Measurements from ENCODE around the gene ADARB2.

Gene ADARB2

GRCh38 chr10:1217237-1217587, 520.1 kb downstream of the ADARB2 start:
- Mint-ChIP-seq H3K9me3 (no peaks in the 10 kb centered on the region), H3K36me3 (ENCODE audit: low read depth) (no peaks in the 10 kb centered on the region), H3K4me3 (no peak overlapping the region), H3K4me1 (ENCODE audit: low read depth) (no peaks in the 10 kb centered on the region), H3K27ac (no peak overlapping the region), H3K27me3 (no peaks in the 10 kb centered on the region)

- Mint-ChIP-seq H3K9me3 (no peaks in the 10 kb centered on the region), H3K27me3 (no peaks in the 10 kb centered on the region), H3K4me1 (ENCODE audit: low read depth) (no peaks in the 10 kb centered on the region), H3K4me3 (no peak overlapping the region), H3K36me3 (ENCODE audit: low read depth) (no peaks in the 10 kb centered on the region), H3K27ac (no peak overlapping the region)
Measured at GRCh38 chr10:1216574-1217236, 520.6 kb downstream of the ADARB2 start.

DNA sequence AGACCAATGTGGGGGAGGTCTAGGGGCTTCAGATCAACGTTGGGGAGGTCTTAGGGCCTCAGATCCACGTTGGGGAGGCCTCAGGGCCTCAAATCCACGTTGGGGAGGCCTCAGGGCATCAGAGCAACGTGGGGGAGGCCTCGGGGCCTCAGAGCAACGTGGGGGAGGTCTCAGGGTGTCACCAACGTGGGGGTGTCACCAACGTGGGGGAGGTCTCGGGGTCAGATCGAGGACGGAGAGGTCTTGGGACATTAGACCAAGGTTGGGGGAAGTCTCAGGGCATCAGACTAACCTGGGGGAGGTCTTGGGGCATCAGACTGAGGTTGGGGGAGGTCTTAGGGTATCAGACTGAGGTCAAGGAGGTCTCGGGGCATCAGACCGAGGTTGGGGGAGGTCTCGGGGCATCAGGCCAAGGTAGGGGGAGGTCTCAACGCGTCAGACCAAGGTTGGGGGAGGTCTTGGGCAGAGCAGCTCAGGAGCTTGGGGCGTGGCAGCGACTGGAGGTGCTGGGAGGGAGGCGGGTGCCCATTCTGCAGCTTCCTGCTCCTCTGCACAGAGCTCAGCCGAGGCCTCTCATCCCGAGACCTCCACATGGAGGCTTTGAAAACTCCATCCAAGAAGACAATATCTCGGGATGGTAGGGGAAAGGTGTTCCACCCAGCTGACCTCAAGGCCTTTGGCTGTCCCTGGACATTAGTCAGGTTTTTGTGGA, 521.3 kb downstream of the ADARB2 start:
- Mint-ChIP-seq H3K27me3 (no peaks in the 10 kb centered on the region), H3K4me3 (no peak overlapping the region), H3K27ac (no peak overlapping the region), H3K9me3 (no peaks in the 10 kb centered on the region), H3K4me1 (ENCODE audit: low read depth) (no peaks in the 10 kb centered on the region), H3K36me3 (ENCODE audit: low read depth) (no peaks in the 10 kb centered on the region)

DNA sequence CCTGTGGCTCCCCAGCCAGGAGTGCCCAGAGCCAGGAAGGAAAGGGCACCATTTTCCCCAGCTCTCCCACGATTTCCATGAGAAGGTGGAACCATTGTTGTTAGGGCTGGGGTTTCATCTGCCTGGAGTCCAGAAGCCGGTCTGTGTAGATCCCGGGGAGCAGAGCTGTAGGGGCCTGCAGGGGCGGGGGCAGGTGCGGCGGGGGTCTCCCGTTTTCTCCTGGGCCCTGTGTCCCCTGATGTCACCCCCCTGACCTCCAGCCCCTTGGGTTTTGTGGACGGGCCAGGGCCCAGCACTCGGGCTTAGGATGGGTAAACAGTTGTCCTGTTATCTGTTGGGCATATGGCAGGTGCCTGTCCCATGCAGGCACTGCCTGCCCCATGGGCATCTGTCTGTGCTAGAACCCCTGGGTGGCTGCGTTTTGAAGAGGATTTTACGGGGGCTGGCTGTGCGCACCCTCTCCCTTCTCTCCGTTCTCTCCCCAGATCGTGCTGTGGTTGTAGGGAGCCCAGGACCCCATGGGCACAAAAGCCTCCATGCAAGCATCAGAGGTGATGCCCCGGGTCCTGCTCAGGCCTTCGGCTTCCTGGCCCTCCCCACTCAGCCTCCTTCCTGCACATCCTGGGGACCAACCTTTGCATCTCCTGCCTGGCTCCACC, 522.3 kb downstream of the ADARB2 start:
- no peak overlapping the region for H3K27ac Mint-ChIP-seq
- no peak overlapping the region for H3K4me3 Mint-ChIP-seq
- no peaks in the 10 kb centered on the region for H3K9me3 Mint-ChIP-seq
- H3K4me1 Mint-ChIP-seq (ENCODE audit: low read depth), result no peaks in the 10 kb centered on the region
- no peaks in the 10 kb centered on the region for H3K36me3 Mint-ChIP-seq (ENCODE audit: low read depth)
- no peaks in the 10 kb centered on the region for H3K27me3 Mint-ChIP-seq

GRCh38 chr10:1214071-1214675, 523.2 kb downstream of the ADARB2 start:
- H3K27ac Mint-ChIP-seq, result no peak overlapping the region
- no peaks in the 10 kb centered on the region for H3K4me1 Mint-ChIP-seq (ENCODE audit: low read depth)
- no peak overlapping the region for H3K4me3 Mint-ChIP-seq
- no peaks in the 10 kb centered on the region for H3K36me3 Mint-ChIP-seq (ENCODE audit: low read depth)
- H3K27me3 Mint-ChIP-seq, result no peaks in the 10 kb centered on the region
- H3K9me3 Mint-ChIP-seq, result no peaks in the 10 kb centered on the region

DNA sequence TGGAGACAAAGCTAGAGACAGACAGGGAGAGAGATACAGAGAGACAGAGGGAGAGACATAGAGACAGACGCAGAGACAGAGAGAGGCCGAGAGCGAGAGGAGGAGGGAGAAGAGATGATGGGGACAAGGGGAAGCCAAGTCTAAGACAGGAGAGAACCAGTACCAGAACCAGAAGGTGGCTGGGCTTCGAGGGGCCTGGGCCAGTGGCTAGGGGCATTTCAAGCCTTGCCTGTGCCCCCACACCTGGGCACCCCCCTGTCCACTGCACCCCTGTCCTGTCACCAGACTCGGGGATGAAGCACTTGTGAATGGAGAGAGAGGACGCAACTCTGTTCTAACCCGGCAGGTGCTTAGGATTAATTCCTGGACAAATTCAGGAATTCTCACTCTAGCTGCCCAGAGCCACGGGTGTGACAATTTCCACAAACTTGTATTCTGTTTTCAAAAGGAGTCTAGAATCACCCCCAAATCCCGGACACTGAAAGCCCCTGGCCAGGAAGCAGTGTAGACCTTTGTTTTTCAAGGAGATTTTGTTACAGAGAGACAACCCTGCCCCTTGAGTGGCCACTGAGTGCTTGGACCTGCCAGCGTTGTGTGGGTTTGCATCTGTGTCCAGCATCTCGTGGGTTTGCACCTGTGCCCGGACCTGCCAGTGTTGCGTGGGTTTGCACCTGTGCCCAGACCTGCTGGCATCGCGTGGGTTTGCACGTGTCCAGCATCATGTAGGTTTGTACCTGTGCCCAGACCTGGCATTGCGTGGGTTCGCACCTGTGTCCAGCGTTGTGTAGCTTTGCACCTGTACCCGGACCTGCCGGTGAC, 523.9 kb downstream of the ADARB2 start:
- Mint-ChIP-seq H3K4me3 (no peak overlapping the region), H3K9me3 (no peaks in the 10 kb centered on the region), H3K4me1 (ENCODE audit: low read depth) (no peaks in the 10 kb centered on the region), H3K27ac (no peak overlapping the region), H3K27me3 (no peaks in the 10 kb centered on the region), H3K36me3 (ENCODE audit: low read depth) (no peaks in the 10 kb centered on the region)

GRCh38 chr10:1212571-1213141, 524.7 kb downstream of the ADARB2 start:
- Mint-ChIP-seq H3K9me3 (no peaks in the 10 kb centered on the region), H3K4me3 (no peak overlapping the region), H3K27me3 (no peaks in the 10 kb centered on the region), H3K27ac (no peak overlapping the region), H3K36me3 (ENCODE audit: low read depth) (no peaks in the 10 kb centered on the region), H3K4me1 (ENCODE audit: low read depth) (no peaks in the 10 kb centered on the region)

DNA sequence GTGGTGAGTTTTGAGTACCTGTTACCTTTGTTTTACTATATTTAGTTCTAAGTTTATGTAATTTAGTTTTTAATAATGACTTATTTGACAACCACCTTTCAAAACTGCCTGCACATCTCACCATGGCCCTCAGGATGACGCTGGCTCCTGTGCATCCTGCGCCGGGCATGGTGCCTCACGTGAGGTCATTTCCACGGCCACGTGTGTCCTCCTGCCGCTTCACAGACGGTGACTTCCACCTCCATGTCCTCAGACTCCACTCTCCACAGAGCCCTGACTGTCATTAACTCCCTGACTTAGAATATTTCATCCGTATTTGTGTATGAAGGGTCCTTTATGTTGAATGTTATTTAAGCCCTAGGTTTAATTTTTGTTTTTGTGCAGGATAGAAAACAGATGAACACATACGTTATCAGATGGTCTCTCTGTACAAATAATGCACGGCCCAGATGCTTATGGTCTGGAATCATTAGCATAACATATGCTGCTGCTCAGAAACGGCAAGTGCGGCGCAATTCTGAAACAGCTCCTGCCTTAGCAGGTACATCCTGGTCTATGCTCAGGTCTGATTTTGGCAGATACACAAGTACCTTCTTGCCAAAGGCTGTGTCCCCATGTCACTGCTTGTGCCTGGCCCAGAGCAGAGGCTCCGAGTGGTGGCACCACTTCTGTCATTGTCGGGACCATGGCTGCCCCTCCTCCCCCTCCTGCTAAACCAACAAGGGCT, 525.3 kb downstream of the ADARB2 start:
- no peaks in the 10 kb centered on the region for H3K27me3 Mint-ChIP-seq
- no peaks in the 10 kb centered on the region for H3K36me3 Mint-ChIP-seq (ENCODE audit: low read depth)
- H3K4me3 Mint-ChIP-seq, result no peak overlapping the region
- no peaks in the 10 kb centered on the region for H3K9me3 Mint-ChIP-seq
- H3K27ac Mint-ChIP-seq, result no peak overlapping the region
- H3K4me1 Mint-ChIP-seq (ENCODE audit: low read depth), result no peaks in the 10 kb centered on the region

GRCh38 chr10:1210667-1211066, 526.7 kb downstream of the ADARB2 start:
- H3K27me3 Mint-ChIP-seq, result no peaks in the 10 kb centered on the region
- H3K36me3 Mint-ChIP-seq (ENCODE audit: low read depth), result no peaks in the 10 kb centered on the region
- no peaks in the 10 kb centered on the region for H3K4me1 Mint-ChIP-seq (ENCODE audit: low read depth)
- no peak overlapping the region for H3K27ac Mint-ChIP-seq
- no peaks in the 10 kb centered on the region for H3K9me3 Mint-ChIP-seq
- no peak overlapping the region for H3K4me3 Mint-ChIP-seq

DNA sequence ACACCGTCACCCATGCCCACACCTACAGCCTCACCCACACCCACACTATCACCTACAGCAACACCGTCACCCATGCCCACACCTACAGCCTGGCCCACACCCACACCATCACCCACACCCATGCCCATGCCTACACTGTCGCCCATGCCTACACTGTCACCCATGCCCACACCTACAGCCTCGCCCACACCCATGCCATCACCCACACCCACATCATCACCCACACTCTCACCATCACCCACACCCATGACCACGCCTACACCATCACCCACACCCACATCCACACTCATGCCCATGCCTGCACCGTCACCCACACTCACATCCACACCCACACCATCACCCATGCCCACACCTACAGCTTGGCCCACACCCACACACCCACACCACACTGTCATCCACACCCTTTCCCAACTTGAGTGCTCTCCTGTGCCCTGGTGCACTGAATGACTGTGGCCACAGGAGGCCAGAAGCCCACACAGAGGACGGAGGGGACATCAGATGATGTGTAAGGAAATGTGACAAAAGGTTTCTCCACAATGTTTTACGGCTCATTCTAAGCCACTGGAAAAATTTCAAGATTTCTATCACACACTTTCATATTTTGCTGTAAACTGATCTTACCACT, 527.9 kb downstream of the ADARB2 start:
- H3K9me3 Mint-ChIP-seq, result no peaks in the 10 kb centered on the region
- no peaks in the 10 kb centered on the region for H3K27me3 Mint-ChIP-seq
- no peaks in the 10 kb centered on the region for H3K36me3 Mint-ChIP-seq (ENCODE audit: low read depth)
- no peak overlapping the region for H3K4me3 Mint-ChIP-seq
- no peak overlapping the region for H3K27ac Mint-ChIP-seq
- H3K4me1 Mint-ChIP-seq (ENCODE audit: low read depth), result no peaks in the 10 kb centered on the region

- Mint-ChIP-seq H3K9me3 (no peaks in the 10 kb centered on the region), H3K27me3 (no peaks in the 10 kb centered on the region), H3K4me3 (no peak overlapping the region), H3K4me1 (ENCODE audit: low read depth) (no peaks in the 10 kb centered on the region), H3K27ac (no peak overlapping the region), H3K36me3 (ENCODE audit: low read depth) (no peaks in the 10 kb centered on the region)
Measured at GRCh38 chr10:1208366-1209311, 528.7 kb downstream of the ADARB2 start.

DNA sequence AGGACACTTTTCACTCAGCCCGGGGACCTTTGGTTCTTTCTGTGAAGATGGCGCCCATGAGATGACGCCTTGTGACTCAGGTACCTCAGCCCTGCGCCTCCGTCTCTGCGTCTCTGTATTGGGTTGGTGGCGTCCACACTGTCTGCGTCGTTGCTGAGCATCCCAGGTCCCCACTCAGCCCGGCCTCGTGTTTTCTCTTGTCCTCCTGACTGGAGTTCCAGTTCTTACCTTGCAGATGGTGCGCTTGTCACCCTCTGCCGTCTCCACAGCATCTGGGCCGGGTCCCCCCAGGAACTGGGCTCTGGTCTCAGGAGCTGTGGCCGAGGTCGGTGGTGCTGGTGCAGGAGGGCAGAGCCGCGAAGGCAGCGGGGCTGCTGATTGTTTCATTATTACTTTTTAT, 530.7 kb downstream of the ADARB2 start:
- no peaks in the 10 kb centered on the region for H3K27me3 Mint-ChIP-seq
- H3K27ac Mint-ChIP-seq, result no peak overlapping the region
- H3K9me3 Mint-ChIP-seq, result no peaks in the 10 kb centered on the region
- H3K36me3 Mint-ChIP-seq (ENCODE audit: low read depth), result no peaks in the 10 kb centered on the region
- no peak overlapping the region for H3K4me3 Mint-ChIP-seq
- no peaks in the 10 kb centered on the region for H3K4me1 Mint-ChIP-seq (ENCODE audit: low read depth)

DNA sequence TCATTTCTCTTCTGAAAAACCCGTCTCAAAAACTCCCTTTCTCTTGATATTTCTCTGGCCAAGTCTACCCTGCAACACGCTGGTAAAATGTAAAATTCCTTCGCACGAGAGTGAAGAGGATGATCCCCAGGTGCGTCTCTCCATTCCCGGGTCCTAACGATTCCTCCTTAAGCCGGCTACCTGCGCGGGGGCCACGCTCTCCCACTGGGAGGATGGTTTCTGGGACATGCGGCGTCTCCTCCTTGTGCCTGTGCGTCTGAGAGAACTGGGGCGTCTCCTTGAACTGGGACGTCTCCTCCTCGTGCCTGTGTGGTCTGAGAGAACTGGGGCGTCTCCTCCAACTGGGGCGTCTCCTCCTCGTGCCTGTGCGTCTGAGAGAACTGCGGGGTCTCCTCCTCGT, 531.2 kb downstream of the ADARB2 start:
- no peaks in the 10 kb centered on the region for H3K36me3 Mint-ChIP-seq (ENCODE audit: low read depth)
- no peaks in the 10 kb centered on the region for H3K4me1 Mint-ChIP-seq (ENCODE audit: low read depth)
- H3K4me3 Mint-ChIP-seq, result no peak overlapping the region
- H3K27me3 Mint-ChIP-seq, result no peaks in the 10 kb centered on the region
- no peaks in the 10 kb centered on the region for H3K9me3 Mint-ChIP-seq
- no peak overlapping the region for H3K27ac Mint-ChIP-seq
